Left lung (tissue), 10 donors: ENCODE results near the gene IZUMO3. TPM values are rescaled to one million over a fixed set of nuclear protein-coding genes. Genes with fewer than 3 reads are reported as not detected.
A peak's percentile ranks its signal among the peaks of the same experiment; 100 is the strongest.
"Not testable (repeated sequence)": the region's sequence is repeated elsewhere in the genome, so short reads cannot be mapped to it uniquely, and the experiment has no call there.

Experiments
- ATAC-seq: fragments of 200-7000 bp; cut with Tn5 transposase; one replicate; pipeline ENCODE4 v1.9.1; 2020; ENCODE audit warnings: moderate library complexity
- DNase-seq, 4 donors: peaks; one replicate each; pipeline ENCODE4 v3.0.0-alpha.2; 2013 to 2020
- H3K27ac ChIP-seq, 2 donors: fragments of 200-600 bp; sonication (generic) in 1 of 2; one replicate each; pipeline versions ENCODE4 v1.5.0 to v1.8.0; 2020 to 2021
- H3K27me3 ChIP-seq, 2 donors: fragments of 200-600 bp; sonication (generic) in 1 of 2; one replicate each; pipeline versions ENCODE4 v1.5.0 to v1.8.0; 2020 to 2021
- H3K36me3 ChIP-seq, 2 donors: fragments of 200-600 bp; sonication (generic) in 1 of 2; one replicate each; pipeline versions ENCODE4 v1.5.0 to v1.8.0; 2020 to 2021
- H3K4me1 ChIP-seq, 2 donors: fragments of 200-600 bp; one replicate each; pipeline ENCODE4 v1.8.0; 2021
- H3K4me3 ChIP-seq, 2 donors: fragments of 200-600 bp; sonication (generic) in 1 of 2; one replicate each; pipeline versions ENCODE4 v1.5.0 to v1.8.0; 2020 to 2021; ENCODE audit warnings: mild to moderate bottlenecking in 1 of 2
- H3K9me3 ChIP-seq, 2 donors: fragments of 200-600 bp; sonication (generic) in 1 of 2; one replicate each; pipeline versions ENCODE4 v1.5.0 to v1.8.0; 2020 to 2021
- intact Hi-C, 2 donors: fragments of 100-400 bp; cut with DNase I; formaldehyde crosslinking; loops; one replicate each; pipeline versions ENCODE4 v1.11.2 to v1.14.2; 2022
- polyA plus RNA-seq, 6 donors: library from polyadenylated mRNA; unstranded; fragments of 120-200 nt; gene quantifications; one replicate each; pipeline ENCODE4 v1.2.1, GENCODE V29; 2013; ENCODE audit not compliant: insufficient read length in 6 of 6
- total RNA-seq, 2 donors: library from RNA; stranded (reverse); fragmentation: NEBNext Ultra II Directional; extraction: Animal tissue kit (Norgen Biotek cat#: 25700); gene quantifications; one replicate each; pipeline ENCODE4 v1.2.1, GENCODE V29; 2021
- TF ChIP-seq, protein P1 (sequence below), 2 donors: fragments of 200-600 bp; sonication (generic) in 1 of 2; IDR thresholded peaks; one replicate each; pipeline versions ENCODE4 v1.5.0 to v1.8.0; 2021; ENCODE audit warnings: antibody characterized with exemption in 2 of 2
- donor health status: DM: no; HTN: yes; CAD: no.
- donor health status: DM: no; HTN: no; CAD: no.

The IZUMO3 gene
- total and polyA plus RNA-seq, 8 donors, result not detected

DNA sequence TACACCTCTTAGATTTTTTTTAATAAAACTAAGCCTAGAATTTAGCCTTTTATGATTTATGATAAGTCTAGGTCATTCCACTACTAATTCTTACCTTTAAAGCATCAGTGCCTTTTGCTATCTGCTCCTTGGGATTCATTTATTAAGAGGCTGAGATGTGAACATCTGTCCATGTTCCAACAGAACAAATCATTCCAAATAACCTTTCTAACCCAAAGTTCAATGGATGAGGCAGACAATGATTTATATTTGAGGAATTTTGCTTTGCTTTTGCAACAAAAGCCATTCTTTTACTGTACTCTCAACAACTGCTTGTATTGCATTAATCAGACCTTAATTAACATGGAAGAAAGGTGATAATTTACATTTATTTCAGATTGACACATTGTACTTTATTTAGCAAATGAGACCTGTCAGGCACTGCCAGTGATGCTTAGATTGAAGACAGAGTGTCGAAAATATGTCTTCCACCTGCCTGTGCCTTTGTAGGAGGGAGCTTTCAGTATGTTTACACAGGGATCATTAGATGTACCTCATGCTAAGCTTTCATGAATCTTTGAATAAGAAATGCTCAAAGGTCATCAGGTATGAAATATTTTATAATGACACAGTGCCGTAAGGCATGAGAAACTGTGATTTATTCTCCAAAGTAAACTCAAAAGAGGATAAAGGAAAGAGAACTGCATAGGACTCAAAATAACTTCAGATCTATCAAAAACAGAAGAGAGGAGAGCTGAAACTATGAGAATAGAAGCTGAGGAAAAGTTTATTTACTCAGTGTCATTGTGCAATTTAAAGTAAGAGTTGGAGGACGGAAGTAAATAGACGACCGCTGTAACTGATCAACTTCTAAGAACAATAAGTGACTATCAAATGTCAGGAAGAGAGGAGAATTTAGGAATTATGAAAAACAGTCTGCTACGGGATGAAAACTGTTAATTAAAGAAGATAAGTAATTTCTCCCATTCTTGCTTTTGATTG lies 36.7 kb upstream of the IZUMO3 start:
- Histone ChIP-seq H3K27ac (no peak overlapping the region), H3K9me3 (peaks cover 0 to 23% of the 10 kb centered on the region in 2 donors), H3K4me3 (no peak overlapping the region), H3K4me1 (no peaks in the 10 kb centered on the region), H3K27me3 (no peaks in the 10 kb centered on the region), H3K36me3 (no peaks in the 10 kb centered on the region)
- intact Hi-C loops, result no loop called here
- TF ChIP-seq, protein P1, sequence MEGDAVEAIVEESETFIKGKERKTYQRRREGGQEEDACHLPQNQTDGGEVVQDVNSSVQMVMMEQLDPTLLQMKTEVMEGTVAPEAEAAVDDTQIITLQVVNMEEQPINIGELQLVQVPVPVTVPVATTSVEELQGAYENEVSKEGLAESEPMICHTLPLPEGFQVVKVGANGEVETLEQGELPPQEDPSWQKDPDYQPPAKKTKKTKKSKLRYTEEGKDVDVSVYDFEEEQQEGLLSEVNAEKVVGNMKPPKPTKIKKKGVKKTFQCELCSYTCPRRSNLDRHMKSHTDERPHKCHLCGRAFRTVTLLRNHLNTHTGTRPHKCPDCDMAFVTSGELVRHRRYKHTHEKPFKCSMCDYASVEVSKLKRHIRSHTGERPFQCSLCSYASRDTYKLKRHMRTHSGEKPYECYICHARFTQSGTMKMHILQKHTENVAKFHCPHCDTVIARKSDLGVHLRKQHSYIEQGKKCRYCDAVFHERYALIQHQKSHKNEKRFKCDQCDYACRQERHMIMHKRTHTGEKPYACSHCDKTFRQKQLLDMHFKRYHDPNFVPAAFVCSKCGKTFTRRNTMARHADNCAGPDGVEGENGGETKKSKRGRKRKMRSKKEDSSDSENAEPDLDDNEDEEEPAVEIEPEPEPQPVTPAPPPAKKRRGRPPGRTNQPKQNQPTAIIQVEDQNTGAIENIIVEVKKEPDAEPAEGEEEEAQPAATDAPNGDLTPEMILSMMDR (IDR thresholded peaks at IDR 0.05), result no peak
- ATAC-seq (peak; percentile 27), DNase-seq (no peak)

- DNase-seq, H3K4me3 ChIP-seq, H3K36me3 ChIP-seq, H3K9me3 ChIP-seq, H3K27me3 ChIP-seq, H3K27ac ChIP-seq, intact Hi-C loops, ATAC-seq, H3K4me1 ChIP-seq: not testable (repeated sequence)
Measured at GRCh38 chr9:24580005-24580404, 34.3 kb upstream of the IZUMO3 start.

DNA sequence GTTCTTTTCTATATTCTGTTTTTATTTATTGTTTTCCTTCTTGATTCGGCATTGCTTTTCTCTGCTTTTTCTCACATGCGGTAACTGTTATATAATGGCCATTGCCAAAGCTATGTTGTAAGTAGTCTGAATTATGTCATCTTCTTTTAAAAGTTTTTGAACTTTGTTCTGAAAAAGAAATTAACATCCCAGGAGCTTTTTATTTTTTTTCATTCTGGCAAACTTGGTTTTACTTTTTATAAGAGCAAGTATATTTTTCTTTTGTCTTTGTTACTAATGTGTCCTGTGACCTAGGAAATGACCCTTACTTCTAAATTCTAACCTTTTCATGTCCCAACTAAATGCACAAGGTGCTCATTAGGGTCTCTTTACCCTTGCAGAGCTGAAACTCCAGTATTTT lies 26.7 kb upstream of the IZUMO3 start:
- TF ChIP-seq, protein P1 (IDR thresholded peaks at IDR 0.05), result no peak
- peak in 2 of 4 donors; percentile 1 to 8 for DNase-seq
- Histone ChIP-seq H3K9me3 (peaks cover 0 to 4% of the 10 kb centered on the region in 2 donors), H3K4me3 (no peak overlapping the region), H3K36me3 (no peaks in the 10 kb centered on the region), H3K27me3 (no peaks in the 10 kb centered on the region), H3K4me1 (no peaks in the 10 kb centered on the region), H3K27ac (no peak overlapping the region)
- no peak for ATAC-seq
- intact Hi-C loops, result no loop called here

- Histone ChIP-seq H3K9me3 (no peaks in the 10 kb centered on the region), H3K27ac (no peak overlapping the region), H3K27me3 (no peaks in the 10 kb centered on the region), H3K4me1 (no peaks in the 10 kb centered on the region), H3K36me3 (no peaks in the 10 kb centered on the region), H3K4me3 (no peak overlapping the region)
- ATAC-seq (no peak), DNase-seq (no peak)
- intact Hi-C loops, result no loop called here
- TF ChIP-seq, protein P1 (IDR thresholded peaks at IDR 0.05), result no peak
Measured at GRCh38 chr9:24561957-24562356, 16.3 kb upstream of the IZUMO3 start.

DNA sequence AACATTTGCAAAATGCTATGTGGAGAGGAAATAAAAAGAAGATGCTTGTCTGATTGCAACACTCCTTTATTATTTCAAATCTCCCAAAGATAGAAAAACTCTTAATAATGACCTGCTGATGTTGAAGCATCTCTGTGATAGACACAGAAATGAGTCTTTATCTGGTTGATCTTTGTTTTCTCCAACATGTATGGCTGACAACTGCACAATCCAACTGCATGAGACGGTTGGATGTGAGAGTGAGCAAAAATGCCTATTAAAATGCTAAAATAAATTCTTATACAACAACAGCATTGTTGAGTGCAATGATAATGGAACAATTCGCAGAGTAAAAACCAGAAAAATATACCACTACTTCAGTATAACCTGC lies 7.5 kb upstream of the IZUMO3 start:
- Histone ChIP-seq H3K27ac (no peak overlapping the region), H3K9me3 (no peaks in the 10 kb centered on the region), H3K4me3 (no peak overlapping the region), H3K27me3 (no peaks in the 10 kb centered on the region), H3K36me3 (no peaks in the 10 kb centered on the region), H3K4me1 (no peaks in the 10 kb centered on the region)
- DNase-seq (no peak), ATAC-seq (no peak)
- intact Hi-C loops, result no loop called here
- TF ChIP-seq, protein P1 (IDR thresholded peaks at IDR 0.05), result no peak
